Gastroesophageal sphincter (tissue), 3 donors: Measurements from ENCODE around the gene ACAD10.

ENCODE experiments used
- EP300 ChIP-seq: sonication (generic); formaldehyde crosslinking; IDR thresholded peaks from one replicate; pipeline ENCODE4 v1.6.1; 2017; ENCODE audit warnings: antibody characterized with exemption, mild to moderate bottlenecking
- TF ChIP-seq, protein P1 (sequence below), 4 experiments: fragments of 200-600 bp in 2 of 4; fragments of 450-650 bp in 2 of 4; sonication (generic) in 1 of 4; IDR thresholded peaks; one replicate each; pipeline ENCODE4 v1.5.1; 2017 to 2019; ENCODE audit warnings: antibody characterized with exemption in 4 of 4, mild to moderate bottlenecking in 2 of 4, moderate library complexity in 2 of 4

GRCh38 chr12:111638556-111638955 lies 47.3 kb upstream of the ACAD10 start:
- TF ChIP-seq, protein P1, sequence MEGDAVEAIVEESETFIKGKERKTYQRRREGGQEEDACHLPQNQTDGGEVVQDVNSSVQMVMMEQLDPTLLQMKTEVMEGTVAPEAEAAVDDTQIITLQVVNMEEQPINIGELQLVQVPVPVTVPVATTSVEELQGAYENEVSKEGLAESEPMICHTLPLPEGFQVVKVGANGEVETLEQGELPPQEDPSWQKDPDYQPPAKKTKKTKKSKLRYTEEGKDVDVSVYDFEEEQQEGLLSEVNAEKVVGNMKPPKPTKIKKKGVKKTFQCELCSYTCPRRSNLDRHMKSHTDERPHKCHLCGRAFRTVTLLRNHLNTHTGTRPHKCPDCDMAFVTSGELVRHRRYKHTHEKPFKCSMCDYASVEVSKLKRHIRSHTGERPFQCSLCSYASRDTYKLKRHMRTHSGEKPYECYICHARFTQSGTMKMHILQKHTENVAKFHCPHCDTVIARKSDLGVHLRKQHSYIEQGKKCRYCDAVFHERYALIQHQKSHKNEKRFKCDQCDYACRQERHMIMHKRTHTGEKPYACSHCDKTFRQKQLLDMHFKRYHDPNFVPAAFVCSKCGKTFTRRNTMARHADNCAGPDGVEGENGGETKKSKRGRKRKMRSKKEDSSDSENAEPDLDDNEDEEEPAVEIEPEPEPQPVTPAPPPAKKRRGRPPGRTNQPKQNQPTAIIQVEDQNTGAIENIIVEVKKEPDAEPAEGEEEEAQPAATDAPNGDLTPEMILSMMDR (IDR thresholded peaks at IDR 0.05), result no peak
- TF ChIP-seq EP300, result no peak
